ENCODE measurements around the gene MIPOL1. TPM values are rescaled to one million over a fixed set of nuclear protein-coding genes. Genes with fewer than 3 reads are reported as not detected.

Gene MIPOL1
- total and polyA plus RNA-seq, 2 of the 4 experiments (the other 2 are of a cell fraction): 2.7 to 5.9 TPM

DNA sequence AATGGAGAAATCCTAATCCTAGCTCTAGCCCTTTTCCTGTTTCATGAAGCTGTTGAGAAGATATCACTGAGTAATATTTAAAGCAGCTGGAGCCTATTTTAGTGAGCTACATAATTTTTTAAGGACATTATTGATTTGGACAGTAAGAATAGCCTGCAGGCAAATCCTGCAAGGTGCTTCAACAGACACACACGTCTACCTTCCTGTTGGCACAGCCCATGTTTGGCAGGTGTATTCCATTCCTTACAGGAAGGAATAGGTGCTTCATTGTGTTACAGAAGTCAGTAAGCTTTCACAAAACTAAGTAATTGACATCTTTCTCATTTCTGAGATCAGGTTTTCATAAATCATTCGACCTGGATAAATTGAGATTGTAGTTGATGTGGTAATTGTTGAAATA is 346.7 kb downstream of the MIPOL1 start:
- WGBS, 2 experiments (ENCODE audit: extremely low coverage in 2 of 2, insufficient read length in 1 of 2): no CpG with 5 or more reads among the region's 2 CpGs

More for the DNA sequence above, 346.7 kb downstream of the MIPOL1 start:
- H3K27me3 ChIP-seq (ENCODE audit: control insufficient read depth, insufficient read depth, low read length): no peaks in the 10 kb centered on the region
- H3K4me2 ChIP-seq (ENCODE audit: low read depth, low read length): no peak overlapping the region
- no peak overlapping the region for H3K14ac ChIP-seq (replicated peaks; ENCODE audit: low read depth, low read length)
- DNase-seq (no peak), ATAC-seq (ENCODE audit: low read depth) (no peak)
- no peak overlapping the region for H2AK5ac ChIP-seq (ENCODE audit: low read depth, low read length)
- peaks cover 3% of the 10 kb centered on the region; the same call in 1 of the 2 replicates for H3K9me1 ChIP-seq (ENCODE audit: insufficient read depth, low read length)
- H3K4me1 ChIP-seq (ENCODE audit: control insufficient read depth, insufficient read depth, low read length): peaks cover 2% of the 10 kb centered on the region; the same call in 1 of the 2 replicates
- no peak overlapping the region for H2BK15ac ChIP-seq (ENCODE audit: low read depth, low read length)
- no peak overlapping the region for H2BK20ac ChIP-seq (ENCODE audit: low read depth, low read length)
- no peak overlapping the region for H3K56ac ChIP-seq (ENCODE audit: extremely low read depth, insufficient read depth, low read length)
- H3K9me3 ChIP-seq (ENCODE audit: control insufficient read depth, insufficient read depth, low read length): no peaks in the 10 kb centered on the region
- ChIA-PET POLR2A (ENCODE audit: unreplicated experiment) (no interaction called here), CTCF (interaction anchor here (1.2 kb wide), 1 partner anchor 36 kb away, joined by 4 read pairs; no protein-coding TSS in a partner anchor)
- no peak overlapping the region for H4K8ac ChIP-seq (ENCODE audit: low read depth in 2 of 2, low read length in 2 of 2)
- H3K4ac ChIP-seq (ENCODE audit: low read depth, low read length): no peak overlapping the region
- no TSS peak for BruUV-seq (replicated peaks)
- H4K5ac ChIP-seq (ENCODE audit: low read depth, low read length): no peak overlapping the region
- dilution Hi-C loops (cut with HindIII; ENCODE audit: low sequenced_read_pairs, unreplicated experiment) (no loop called here), intact Hi-C loops (cut with micrococcal nuclease) (no loop called here), in situ Hi-C loops (cut with MboI; ENCODE audit: low sequenced_read_pairs) (no loop called here)
- H3K36me3 ChIP-seq (ENCODE audit: control insufficient read depth, insufficient read depth, low read length): no peaks in the 10 kb centered on the region
- H2AK9ac ChIP-seq (replicated peaks; ENCODE audit: low read depth, low read length, poor library complexity): no peak overlapping the region
- no peak overlapping the region for H3K27ac ChIP-seq (ENCODE audit: insufficient read depth, low read length)
- H2BK120ac ChIP-seq (ENCODE audit: low read depth, low read length): no peak overlapping the region
- no peak overlapping the region for H3K4me3 ChIP-seq (ENCODE audit: insufficient read depth, low read depth, low read length)
- no peaks in the 10 kb centered on the region for H4K20me1 ChIP-seq (ENCODE audit: insufficient read depth, low read length)
- no peak overlapping the region for H3K23ac ChIP-seq (ENCODE audit: low read depth, low read length)
- TF ChIP-seq SMC3 (IDR thresholded peaks at IDR 0.05; ENCODE audit: low read depth, low read length) (no peak), MXI1 (IDR thresholded peaks at IDR 0.05; ENCODE audit: borderline replicate concordance, low read depth, low read length) (no peak), RFX5 (IDR thresholded peaks at IDR 0.05; ENCODE audit: low read depth, low read length) (no peak), FOS (IDR thresholded peaks at IDR 0.05; ENCODE audit: low read depth, low read length) (no peak), CEBPB (IDR thresholded peaks at IDR 0.05; ENCODE audit: low read depth, low read length) (no peak), NFE2L2 (IDR thresholded peaks at IDR 0.05; ENCODE audit: low read depth, low read length) (no peak), RCOR1 (IDR thresholded peaks at IDR 0.05; ENCODE audit: insufficient replicate concordance, low read length) (no peak)
- TF ChIP-seq, protein P1, sequence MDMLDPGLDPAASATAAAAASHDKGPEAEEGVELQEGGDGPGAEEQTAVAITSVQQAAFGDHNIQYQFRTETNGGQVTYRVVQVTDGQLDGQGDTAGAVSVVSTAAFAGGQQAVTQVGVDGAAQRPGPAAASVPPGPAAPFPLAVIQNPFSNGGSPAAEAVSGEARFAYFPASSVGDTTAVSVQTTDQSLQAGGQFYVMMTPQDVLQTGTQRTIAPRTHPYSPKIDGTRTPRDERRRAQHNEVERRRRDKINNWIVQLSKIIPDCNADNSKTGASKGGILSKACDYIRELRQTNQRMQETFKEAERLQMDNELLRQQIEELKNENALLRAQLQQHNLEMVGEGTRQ (IDR thresholded peaks at IDR 0.05; ENCODE audit: low read depth, low read length): no peak
- TF ChIP-seq, protein P2, sequence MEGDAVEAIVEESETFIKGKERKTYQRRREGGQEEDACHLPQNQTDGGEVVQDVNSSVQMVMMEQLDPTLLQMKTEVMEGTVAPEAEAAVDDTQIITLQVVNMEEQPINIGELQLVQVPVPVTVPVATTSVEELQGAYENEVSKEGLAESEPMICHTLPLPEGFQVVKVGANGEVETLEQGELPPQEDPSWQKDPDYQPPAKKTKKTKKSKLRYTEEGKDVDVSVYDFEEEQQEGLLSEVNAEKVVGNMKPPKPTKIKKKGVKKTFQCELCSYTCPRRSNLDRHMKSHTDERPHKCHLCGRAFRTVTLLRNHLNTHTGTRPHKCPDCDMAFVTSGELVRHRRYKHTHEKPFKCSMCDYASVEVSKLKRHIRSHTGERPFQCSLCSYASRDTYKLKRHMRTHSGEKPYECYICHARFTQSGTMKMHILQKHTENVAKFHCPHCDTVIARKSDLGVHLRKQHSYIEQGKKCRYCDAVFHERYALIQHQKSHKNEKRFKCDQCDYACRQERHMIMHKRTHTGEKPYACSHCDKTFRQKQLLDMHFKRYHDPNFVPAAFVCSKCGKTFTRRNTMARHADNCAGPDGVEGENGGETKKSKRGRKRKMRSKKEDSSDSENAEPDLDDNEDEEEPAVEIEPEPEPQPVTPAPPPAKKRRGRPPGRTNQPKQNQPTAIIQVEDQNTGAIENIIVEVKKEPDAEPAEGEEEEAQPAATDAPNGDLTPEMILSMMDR (conservative IDR thresholded peaks at IDR 0.05; ENCODE audit: low read depth, low read length): no peak
- TF ChIP-seq, protein P3, sequence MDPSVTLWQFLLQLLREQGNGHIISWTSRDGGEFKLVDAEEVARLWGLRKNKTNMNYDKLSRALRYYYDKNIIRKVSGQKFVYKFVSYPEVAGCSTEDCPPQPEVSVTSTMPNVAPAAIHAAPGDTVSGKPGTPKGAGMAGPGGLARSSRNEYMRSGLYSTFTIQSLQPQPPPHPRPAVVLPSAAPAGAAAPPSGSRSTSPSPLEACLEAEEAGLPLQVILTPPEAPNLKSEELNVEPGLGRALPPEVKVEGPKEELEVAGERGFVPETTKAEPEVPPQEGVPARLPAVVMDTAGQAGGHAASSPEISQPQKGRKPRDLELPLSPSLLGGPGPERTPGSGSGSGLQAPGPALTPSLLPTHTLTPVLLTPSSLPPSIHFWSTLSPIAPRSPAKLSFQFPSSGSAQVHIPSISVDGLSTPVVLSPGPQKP (IDR thresholded peaks at IDR 0.05; ENCODE audit: borderline replicate concordance, low read depth, low read length): no peak
- H3K79me1 ChIP-seq (ENCODE audit: low read depth in 1 of 2, low read length in 2 of 2): no peaks in the 10 kb centered on the region
- no peak overlapping the region for H3K9ac ChIP-seq (ENCODE audit: low read depth, low read length)
- H2BK5ac ChIP-seq (ENCODE audit: low read depth, low read length, poor library complexity, severe bottlenecking): no peak overlapping the region
- H4K91ac ChIP-seq (ENCODE audit: insufficient read depth, low read depth, low read length): no peak overlapping the region
- H2AFZ ChIP-seq (replicated peaks; ENCODE audit: low read length, poor library complexity): no peak overlapping the region
- H3K18ac ChIP-seq (ENCODE audit: low read depth, low read length): no peak overlapping the region
